Hematopoietic multipotent progenitor cell treated with erythropoietin and hydrocortisone succinate and interleukin-3 and kit ligand, for 17 days (in vitro differentiated cells): ENCODE measurements around the gene GSTO1.
A peak's percentile ranks its signal among the peaks of the same experiment; 100 is the strongest.
"Not testable (repeated sequence)": the region's sequence is repeated elsewhere in the genome, so short reads cannot be mapped to it uniquely, and the experiment has no call there.

ENCODE experiments used
- DNase-seq: peaks from one replicate; pipeline ENCODE4 v3.0.0-alpha.2; 2015; ENCODE audit warnings: low spot score

Gene GSTO1

GRCh38 chr10:104254493-104255310, at the start of gene GSTO1:
Gene GSTO1, plus strand, starts transcription at chr10:104254892. Its CDS starts 37 bp downstream, at chr10:104254929.
- DNase-seq, result peak; percentile 62

- DNase-seq, result no peak
Observed at GRCh38 chr10:104208730-104209129, 46.0 kb upstream of the GSTO1 start.

GRCh38 chr10:104209575-104210198, 45.0 kb upstream of the GSTO1 start:
- peak; percentile 28 for DNase-seq

- no peak for DNase-seq
Observed at GRCh38 chr10:104216631-104217030, 38.1 kb upstream of the GSTO1 start.

GRCh38 chr10:104218751-104219150, 35.9 kb upstream of the GSTO1 start:
- DNase-seq, result no peak

- DNase-seq, result no peak
Observed at GRCh38 chr10:104220522-104220921, 34.2 kb upstream of the GSTO1 start.

- DNase-seq, result no peak
Observed at GRCh38 chr10:104223304-104223703, 31.4 kb upstream of the GSTO1 start.

- no peak for DNase-seq
Observed at GRCh38 chr10:104230490-104230889, 24.2 kb upstream of the GSTO1 start.

GRCh38 chr10:104231784-104232612, 22.7 kb upstream of the GSTO1 start, which contains the start of gene CFAP43:
Gene CFAP43, minus strand, starts transcription at chr10:104232364. Its CDS starts 118 bp downstream, at chr10:104232246.
- peak; percentile 98 for DNase-seq

- DNase-seq, result no peak
Observed at GRCh38 chr10:104232613-104233102, 22.0 kb upstream of the GSTO1 start.

- no peak for DNase-seq
Observed at GRCh38 chr10:104233817-104234216, 20.9 kb upstream of the GSTO1 start.

- no peak for DNase-seq
Observed at GRCh38 chr10:104234934-104235333, 19.8 kb upstream of the GSTO1 start.

- no peak for DNase-seq
Observed at GRCh38 chr10:104235801-104236200, 18.9 kb upstream of the GSTO1 start.

GRCh38 chr10:104240078-104240477, 14.6 kb upstream of the GSTO1 start:
- no peak for DNase-seq

GRCh38 chr10:104242545-104242944, 12.1 kb upstream of the GSTO1 start:
- no peak for DNase-seq

GRCh38 chr10:104243009-104243408, 11.7 kb upstream of the GSTO1 start:
- not testable (repeated sequence) for DNase-seq

- no peak for DNase-seq
Observed at GRCh38 chr10:104243512-104243911, 11.2 kb upstream of the GSTO1 start.

- no peak for DNase-seq
Observed at GRCh38 chr10:104245066-104245632, 9.5 kb upstream of the GSTO1 start.

- DNase-seq, result peak; percentile 80
Observed at GRCh38 chr10:104246976-104247375, 7.7 kb upstream of the GSTO1 start.

- DNase-seq, result no peak
Observed at GRCh38 chr10:104247513-104248146, 7.1 kb upstream of the GSTO1 start.

GRCh38 chr10:104248931-104249330, 5.8 kb upstream of the GSTO1 start:
- DNase-seq, result not testable (repeated sequence)
